Measurements from ENCODE around the gene STX18.

STX18 gene

DNA sequence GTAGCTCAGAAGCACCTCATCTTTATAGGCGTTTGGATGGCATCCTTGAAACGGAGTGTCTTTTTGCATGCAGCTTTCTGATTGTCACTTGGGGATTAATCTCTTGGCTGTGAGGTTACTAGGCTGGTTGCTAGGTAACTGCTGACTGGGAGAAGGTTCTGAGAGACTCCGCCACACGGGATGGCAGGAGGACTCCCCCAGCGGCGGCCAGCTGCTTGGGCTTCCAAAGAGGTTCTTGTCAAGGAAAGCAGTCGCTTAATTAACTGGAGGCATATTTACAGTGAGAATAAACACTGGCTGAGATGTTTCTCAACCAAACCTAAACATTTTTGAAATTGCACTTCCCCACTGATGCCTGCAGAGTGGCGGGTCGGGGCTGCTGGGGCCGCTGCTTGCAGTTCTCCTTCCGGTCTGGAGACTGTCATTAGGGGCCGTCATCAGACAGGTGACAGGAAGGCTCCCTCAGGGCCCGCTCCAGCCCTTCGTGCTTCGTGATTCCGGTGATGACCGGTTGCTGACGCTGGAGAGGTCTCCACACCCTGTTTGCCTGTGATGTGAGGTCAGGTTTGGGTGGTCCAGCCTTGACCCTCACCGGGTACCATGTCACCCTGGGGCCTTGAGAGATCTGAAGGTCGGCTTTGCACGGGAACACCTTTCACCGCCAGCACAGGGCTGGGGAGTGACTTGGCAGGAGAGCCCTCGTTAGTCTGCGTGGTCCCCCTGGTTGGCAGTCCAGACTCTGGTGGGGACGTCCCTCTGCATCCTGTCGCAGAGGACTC, 145.8 kb downstream of the STX18 start:
- DNase-seq: no peak

DNA sequence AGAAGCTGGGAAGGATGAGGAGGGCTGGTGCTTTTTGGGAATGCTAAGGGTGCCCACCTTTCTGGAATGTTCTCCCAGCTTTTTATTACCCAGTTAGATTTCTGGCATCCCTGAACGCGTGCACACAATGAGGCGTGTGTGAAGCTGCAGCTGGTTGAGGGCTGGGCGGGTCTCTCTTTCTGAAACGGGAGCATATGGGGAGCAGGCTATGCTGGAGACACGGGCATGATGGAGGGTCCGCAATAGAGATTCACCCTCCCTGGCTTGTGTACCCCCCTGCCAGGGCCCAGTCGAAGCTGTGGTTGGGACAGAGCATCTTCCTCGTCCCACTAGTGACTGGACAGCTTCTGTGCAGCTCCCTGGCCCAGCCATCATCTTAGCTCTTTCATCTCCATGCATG, 146.5 kb downstream of the STX18 start:
- DNase-seq: no peak

DNA sequence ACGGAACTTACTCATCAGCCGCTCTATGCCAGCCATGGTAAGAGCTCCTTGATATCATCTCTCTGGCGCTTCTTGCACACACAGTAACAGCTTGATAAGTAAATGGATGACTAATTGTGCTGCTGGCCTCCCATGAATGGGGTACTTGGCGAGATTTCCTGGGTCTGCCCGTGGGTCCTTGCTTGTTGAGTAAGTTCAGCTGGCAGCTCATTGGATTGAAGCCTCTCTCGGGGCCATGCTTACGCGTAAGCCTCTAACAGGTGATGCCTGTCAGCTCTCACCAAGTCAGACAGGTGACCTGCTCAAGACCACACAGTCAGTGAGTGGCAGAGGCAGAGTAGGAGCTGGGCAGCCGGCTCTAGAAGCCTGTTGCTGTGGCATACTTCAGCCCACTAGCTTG, 147.2 kb downstream of the STX18 start:
- DNase-seq: no peak

DNA sequence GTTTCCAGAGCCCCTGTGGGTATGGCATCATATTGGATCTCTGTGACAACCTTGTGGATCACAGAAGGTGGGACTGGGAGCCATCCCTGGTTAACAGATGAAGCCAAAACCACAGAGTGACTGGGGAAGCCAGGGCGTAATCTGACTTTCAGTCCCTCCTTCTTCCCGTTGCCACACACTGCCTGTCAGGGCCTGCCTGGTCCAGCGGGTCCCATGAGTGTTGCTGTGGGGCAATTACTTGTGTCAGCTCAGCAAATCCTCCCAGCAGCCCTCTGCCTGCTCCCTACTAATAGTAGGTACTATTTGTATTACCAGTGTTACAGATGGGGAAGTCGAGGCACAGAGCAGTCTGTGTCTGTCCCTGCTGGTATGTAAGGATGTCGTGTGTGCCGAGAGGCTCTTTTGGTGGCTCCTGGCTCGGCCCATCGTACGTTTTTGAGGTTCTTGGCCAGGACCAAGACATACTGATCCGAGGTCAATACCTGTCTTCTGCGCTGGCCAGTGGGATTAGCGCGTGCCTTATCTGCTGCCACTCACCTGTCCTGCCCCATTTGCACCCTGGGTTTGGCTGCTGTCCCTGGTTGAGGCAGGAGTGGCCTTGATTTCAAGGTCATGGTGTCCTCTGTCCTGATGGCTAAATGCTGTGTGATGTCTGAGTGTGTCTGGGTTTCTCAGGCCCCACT, 149.2 kb downstream of the STX18 start:
- no peak for DNase-seq

DNA sequence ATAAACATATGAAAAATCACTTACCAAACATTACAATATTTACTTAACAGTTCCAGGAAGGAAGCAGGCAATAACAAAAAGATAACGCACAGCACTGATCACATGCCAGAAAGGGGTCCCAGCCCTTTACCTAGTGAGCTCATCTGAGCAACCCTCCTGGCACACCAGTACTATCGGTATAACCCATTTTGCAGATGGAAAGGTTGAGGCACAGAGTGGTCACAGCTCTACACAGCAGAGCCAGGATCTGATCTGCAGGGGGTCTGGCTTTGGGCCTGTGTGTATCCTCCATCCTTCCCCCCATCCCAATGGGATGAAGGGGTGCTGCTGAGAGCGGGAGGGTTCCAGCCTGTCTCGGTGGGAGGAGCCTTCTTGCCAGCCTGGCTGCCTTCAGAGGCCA, 150.0 kb downstream of the STX18 start:
- DNase-seq: no peak

DNA sequence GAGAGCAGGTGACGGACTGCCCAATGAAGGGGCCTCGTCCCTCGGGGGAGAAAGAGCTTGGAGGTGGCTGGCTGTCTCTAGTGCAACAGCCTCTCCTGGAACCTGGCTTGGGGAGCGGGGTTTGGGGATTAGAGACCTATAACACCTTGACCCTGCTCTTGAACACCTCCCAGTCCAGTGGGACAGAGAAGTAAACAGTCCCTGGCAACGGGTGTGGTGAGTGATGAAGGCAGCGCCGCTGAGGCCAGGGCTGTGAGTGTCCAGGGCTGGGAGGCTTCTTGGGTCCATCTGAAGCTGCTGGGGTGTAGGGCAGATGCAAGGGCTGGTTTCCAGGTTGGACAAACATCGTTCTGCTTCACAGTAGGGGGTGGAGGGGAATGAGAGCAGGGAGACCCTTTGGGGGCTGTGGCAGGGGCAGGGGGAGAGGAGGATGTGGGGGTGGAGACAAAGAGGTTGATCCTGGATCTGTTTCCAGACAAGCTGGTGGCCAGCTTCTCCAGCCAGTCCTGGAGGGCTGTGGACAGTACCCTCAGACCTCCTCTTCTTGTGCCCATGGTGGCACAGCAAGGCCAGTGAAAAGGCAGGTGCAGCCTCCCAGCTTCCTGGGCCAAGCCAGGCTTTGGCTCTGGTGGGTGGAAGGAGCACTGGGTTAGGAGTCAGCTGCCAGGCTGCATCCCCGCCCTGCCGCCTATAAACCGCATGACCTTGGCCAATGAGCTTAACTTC, 151.2 kb downstream of the STX18 start:
- no peak for DNase-seq

DNA sequence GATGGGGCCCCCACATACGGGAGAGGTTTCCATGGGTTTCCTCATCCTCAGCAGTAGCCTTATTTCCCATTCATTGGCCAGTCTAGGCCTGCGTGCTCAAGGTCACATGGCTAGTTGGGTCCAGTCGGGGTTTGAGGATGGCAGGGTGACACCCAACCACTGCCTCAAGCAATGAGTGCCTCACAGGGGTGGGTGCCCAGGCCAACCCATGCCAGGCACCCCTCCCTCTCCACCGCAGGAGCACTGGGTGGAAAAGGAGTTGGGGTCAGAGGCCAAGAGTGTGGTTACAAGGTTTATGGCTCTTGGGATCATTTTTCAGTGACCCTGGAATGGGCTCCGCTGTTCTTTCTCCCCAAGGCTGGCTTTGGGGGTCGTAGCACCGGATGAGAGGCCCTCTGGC, 151.8 kb downstream of the STX18 start:
- no peak for DNase-seq

DNA sequence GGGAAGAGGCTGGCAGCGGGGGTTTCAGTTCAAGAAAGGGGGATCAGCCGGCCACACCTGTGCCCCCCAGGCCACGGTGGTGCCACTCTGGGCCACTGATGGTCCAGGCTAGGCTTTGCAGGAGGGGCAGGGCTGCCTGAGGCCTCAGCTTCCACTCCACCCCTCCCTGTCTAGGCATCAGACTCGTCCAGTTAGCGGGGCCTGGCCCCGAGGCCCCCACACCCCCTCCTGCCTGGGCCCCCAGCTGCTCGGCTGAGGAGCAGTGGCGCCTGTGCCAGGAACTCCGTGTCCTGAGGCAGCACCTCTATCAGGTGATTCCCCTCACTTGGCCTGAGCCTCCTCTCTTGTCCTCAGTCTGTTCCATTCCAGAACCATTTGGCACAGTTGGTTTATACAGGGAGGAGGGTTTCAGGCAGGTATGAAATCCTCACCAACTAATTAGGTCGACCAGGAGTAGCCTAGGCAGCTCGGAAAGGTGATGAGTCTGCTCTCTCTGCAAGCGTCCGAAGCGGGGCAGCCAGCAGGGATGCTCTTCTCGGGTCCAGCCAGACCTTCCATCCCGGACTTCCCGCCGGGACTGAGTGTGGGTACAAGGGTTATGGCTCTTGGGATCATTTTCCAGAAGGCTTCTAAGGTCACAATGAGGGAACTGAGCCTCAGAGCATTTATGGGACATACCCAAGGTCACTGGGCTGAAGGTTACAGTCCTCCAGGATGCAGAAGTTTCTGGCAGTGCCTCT, 152.8 kb downstream of the STX18 start:
- no peak for DNase-seq

DNA sequence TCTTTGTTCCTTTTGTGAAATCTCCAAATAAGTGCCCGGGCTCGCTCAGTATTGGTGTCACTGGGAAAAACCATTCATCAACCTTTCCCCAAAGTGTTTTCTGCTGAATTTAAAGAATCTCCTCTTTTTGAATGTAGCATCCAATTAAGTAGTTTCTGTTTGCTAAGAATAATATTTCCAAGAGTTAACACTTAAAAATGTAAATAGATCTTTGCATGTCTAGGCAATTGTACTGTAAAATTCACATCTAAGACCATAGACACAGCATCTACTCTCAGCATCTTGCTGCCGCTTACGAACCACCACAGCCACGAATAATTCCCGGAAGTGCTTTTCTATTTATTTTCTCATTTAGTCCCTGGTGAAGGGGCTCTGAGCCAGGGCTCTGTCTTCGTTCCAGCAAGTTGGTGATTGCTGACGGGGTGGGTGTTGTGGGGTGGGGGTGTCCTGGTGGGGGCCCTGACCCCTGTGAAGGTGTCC, 153.5 kb downstream of the STX18 start:
- no peak for DNase-seq

DNA sequence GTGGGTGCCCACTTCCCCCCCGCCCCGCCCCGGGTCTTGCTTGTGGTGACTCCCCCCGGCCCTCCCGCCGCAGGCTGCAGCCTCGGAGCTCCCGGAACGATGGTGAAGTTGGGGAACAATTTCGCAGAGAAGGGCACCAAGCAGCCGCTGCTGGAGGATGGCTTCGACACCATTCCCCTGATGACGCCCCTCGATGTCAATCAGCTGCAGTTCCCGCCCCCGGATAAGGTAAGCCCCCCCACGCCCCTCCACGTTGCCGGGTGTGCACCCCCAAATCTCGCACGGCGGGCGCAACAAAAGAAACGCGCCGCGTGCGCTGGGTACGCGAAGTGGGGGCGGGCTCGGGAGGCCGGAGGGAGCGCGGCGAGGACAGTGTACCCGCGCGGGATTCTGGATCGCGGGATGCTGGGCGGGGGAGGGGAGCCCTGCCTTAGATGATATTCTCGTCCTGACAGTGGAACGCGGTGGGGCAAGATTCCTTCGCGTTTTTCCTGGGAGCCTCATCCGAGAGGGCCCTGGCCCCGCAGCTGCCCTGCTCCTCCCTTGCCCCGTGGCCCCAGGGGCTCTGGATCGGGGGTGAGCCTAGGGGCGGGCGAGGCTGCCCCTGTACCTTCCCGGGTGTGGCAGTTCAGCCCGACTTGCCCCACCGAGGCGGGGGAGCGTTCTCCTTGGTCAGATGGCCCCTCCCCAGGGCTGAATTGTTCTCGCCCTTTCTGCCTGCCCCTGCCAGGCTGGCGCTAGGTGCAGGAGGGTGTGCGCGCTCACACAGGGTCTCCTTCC, 154.1 kb downstream of the STX18 start:
- peak; percentile 18 for DNase-seq

DNA sequence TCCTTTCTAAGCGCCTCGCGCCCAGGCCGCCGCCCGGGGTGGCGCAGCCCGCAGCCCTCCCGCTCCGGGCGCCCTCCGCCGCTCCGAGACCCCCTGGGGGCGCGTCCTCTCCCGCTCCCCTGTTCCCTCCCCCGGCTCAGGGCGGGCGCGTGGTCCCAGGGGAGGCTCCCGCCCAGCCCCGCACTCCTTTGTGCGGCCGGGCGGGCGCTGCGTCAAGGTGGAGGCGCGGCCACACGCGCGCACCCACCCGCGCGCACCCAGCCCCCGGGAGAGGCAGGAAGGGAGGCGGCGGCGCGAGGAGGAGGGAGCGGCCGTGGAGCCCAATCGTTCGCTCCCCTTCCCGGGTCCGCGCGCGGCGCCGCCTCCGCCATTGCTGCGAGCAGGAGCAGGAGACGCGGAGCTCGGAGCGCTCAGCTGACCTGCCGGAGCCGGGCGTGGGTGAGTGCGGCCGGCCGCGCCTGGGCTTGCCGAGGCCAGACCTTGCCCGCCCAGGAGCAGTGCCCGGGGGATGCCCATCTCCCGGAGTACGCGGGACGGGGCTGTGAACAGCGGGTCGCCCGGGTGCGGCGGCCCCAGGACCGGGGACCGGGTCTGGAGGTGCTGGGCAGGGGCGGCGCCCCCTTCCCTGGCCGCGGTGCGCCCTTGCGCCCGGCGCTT, 155.0 kb downstream of the STX18 start, which contains the start of gene NSG1:
Gene NSG1 (plus strand): TSS at position 367 of the 657 bp plus-strand sequence. CDS start 528 bp downstream, outside the sequence.
- peak; percentile 68 for DNase-seq

DNA sequence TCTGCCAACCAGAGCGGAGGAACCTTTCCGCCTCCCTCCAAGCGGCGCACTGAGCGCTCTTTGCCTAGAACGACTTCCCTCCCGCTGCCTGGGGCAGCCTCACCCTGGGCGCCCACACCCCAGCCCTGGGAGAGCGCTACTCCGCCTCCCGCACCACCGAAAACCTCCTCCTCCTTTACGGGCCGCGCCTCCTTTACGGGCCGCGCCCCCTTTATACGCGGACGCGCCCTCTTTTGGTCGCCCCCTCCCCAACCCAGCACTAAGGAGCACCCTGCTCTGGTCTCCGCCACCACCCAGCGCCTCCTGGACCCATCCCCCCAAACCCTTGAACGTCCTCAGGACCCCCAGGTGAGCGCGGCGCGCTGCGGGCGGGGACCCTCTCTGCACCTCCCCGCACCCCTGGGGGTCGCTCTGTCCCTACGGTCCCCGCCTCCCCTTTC, 155.5 kb downstream of the STX18 start:
- peak; percentile 63 for DNase-seq

DNA sequence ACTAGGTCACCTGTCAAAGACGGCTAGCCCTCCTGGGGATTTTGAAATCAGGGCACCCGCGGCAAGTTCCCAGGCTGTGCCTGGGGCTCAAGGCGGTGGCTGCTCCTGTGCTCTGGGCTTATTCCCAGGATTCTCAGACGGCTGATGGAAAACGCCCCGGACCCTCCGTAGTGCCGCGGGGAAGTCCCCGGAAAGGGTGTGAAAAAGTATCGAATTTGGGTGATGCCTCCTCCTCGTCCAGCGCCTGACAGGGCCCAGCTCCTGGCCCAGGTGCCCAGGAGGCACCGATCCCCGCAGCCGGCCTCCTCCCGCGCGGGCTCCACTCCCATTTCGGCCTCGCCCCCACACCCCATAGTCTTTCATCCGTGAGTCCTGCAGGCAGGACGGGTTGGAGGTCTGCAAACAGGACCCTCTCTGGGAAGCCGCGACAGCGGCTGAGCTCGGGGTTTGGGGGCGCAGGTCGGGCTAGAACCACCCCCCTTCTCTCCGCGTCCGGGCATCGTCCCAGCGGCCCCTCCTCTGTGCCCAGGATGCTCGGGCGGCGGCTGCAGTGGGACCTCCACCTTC, 156.0 kb downstream of the STX18 start:
- no peak for DNase-seq

DNA sequence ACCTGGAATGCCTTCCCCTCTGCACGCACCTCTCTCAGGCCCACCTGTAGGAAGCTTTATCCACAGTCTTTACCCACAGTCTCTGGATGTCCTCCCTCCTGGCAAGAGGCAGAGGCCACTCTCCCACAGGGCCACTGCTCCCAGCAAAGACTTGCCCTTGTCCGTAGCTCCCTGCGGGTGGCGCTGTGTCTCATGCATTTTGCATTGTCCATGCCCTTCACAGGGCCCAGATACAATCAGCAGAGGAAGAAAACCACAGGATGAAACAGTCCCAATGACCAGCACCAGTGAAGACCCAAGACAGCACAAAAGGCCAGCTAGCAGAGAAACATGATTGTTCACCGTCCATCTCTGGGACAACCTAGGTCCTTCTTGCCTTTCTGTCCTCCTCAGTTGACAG, 157.0 kb downstream of the STX18 start:
- peak; percentile 26 for DNase-seq

DNA sequence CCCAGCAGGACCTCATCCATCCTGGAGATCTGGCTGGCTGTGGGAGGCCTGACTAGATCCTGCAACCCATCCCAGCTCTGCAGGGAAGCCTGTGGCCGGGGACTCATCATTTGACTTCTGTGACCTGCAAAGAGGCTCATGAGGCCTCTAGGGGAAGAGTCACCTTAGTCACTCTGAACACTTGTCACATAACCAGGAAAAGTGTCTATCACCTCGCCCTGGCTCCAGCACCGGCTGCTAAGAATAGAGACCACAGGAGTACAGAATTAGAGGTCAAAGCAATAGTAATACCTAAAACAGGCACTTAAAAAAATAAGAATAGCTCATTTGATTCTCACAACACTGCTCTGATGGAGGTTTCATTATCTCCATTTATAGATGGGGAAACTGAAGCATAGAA, 158.8 kb downstream of the STX18 start:
- no peak for DNase-seq

DNA sequence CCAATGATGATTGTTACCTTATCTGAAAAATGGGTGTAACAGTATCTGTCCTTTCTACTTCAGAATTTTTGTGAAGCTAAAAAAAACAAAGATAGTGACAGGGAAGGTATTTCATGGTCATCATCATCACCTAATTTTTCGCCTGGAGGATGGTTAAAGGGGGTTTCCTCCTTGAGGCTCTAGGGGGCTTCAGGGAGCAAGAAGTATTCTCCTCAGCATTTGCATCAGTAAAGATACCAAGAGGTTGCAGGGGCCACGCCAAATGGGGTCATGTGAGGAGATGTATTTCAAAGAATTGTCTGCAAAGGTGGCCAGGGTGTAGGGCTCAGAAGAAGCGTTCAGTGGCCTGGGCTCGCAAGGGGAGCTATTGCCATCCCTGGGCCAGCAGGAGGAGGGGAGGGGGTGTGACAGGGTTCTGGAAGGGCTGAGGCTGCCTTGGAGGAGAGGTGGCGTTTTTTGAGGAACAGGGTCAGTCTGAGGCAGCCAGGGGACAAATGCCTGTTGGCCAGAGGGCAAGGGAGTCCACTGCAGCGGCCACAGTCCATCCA, 162.2 kb downstream of the STX18 start:
- DNase-seq: no peak

DNA sequence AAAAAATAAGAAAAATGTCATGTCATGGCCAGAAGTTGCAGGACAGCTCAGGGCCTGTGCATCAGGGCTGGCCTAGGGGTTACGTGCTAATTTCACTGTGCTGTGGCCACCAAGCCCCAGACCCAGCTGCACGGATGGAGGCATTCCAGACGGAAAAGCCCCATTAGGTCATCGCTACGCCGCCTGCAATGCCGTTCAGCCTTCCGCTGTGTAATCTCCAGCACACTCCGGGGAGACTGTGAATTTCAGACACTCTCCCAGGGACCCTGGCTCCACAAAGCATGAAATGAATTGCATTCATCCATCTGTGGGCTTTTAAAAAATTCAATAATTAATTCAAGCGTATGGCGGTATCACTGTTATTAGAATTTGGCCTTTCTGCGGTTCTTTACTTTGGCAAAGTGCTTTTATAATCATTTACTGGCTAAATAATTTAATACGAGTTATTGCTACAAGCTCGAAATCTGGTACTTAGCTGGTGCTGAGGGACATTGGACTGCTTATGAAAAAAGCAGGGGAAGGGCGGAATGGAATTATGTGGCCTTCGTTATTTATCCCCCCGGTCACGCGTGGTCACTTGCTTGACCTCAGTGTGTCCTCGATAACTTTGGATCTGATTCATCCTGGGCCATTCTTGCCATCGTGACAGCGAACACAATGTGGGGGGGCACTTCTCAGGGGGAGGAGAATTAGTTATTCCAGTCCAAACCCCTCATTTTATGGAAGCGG, 164.0 kb downstream of the STX18 start:
- DNase-seq: no peak

DNA sequence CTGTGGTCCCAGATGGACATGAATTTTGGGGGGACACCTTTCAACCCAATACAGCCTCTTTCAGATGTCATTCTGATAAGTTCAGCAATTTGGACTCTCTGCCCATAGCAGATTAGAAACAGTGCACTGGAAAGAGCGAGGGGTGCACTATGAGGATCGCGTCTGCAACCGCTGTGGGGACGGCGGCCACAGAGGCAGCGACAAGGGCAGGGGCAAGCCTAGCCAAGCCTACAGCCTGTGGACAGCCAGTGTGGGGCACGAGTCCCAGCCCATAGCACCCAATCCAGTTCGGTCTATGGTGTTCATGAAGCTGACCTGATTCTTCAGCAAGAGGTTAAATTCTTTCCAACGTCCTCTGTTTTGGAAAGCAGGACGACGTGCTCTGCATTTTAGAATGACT, 164.7 kb downstream of the STX18 start:
- no peak for DNase-seq

DNA sequence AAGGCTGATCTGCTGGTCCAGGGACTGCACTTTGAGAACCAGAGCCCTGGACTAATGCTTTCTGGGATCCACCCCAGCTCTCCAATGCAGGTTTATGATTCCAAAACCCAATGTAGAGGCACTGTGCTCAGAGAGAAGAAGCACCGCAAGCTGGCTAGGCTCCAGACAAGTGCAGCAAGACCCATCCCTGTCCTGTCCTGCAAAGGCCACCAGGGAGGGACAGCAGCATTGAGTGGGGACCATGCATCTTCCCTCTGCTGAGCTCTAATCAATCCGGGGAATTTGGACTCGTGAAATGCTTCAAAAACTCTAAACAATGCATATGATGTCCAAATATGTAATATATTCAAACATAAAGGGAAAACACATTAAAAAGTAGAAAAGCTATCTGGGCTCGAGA, 165.8 kb downstream of the STX18 start:
- DNase-seq: no peak
